Measurements from ENCODE around the gene FLG2.
"Not testable (repeated sequence)": the region's sequence is repeated elsewhere in the genome, so short reads cannot be mapped to it uniquely, and the experiment has no call there.

Gene FLG2

GRCh38 chr1:152312169-152312568 lies 47.6 kb downstream of the FLG2 start:
- not testable (repeated sequence) for DNase-seq

DNA sequence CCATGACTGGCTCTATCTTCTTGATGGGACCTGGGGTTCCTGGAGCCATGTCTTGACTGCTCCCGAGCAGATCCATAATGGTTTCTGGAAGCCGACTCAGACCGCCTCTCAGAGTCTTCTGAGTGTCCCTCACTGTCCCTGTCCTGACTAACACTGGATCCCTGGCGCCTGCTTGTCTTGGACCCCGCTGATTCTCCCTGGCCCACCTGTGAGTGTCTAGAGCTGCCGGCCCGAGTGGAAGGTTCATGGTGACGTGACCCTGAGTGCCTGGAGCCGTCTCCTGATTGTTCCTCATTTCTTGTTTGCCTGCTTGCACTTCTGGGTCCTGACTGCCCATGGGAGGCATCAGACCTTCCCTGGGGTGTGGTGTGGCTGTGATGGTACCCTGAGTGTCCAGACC lies 49.9 kb downstream of the FLG2 start:
- no peak for DNase-seq

DNA sequence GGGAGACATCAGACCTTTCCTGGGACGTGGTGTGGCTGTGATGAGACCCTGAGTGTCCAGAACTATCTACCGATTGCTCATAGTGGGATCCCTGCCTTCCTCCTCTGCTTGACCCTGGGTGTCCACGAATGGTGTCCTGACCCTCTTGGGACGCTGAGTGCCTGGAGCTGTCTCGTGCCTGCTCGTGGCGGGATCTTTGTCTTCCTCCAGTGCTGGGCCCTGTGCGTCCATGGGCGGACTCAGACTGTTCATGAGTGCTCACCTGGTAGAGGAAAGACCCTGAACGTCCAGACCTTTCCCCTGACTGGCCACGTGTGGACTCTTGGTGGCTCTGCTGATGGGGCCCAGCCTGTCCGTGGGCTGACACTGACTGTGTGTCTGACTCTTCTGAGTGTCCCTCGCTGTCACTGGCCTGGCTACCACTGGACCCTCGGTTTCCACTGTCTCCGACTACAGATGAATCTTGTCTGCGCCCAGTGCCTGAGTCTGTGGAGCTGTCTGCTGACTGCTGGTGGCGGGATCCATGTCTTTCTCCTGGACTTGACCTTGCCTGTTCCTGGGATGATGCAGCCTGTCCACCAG lies 50.4 kb downstream of the FLG2 start:
- not testable (repeated sequence) for DNase-seq

- not testable (repeated sequence) for DNase-seq
These were observed 51.0 kb downstream of the FLG2 start for GRCh38 chr1:152308758-152309157.

DNA sequence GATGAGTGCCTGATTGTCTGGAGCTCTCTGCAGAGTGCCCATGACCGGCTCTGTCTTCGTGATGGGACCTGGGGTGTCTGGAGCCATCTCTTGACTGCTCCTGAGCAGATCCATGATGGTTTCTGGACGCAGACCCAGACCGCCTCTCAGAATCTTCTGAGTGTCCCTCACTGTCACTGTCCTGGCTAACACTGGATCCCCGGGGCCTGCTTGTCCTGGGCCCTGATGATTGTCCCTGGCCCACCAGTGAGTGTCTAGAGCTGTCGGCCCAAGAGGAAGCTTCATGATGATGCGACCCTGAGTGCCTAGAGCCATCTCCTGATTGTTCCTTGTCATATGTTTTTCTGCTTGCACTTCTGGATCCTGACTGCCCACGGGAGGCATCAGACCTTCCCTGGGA lies 51.8 kb downstream of the FLG2 start:
- not testable (repeated sequence) for DNase-seq

- not testable (repeated sequence) for DNase-seq
These were observed 53.7 kb downstream of the FLG2 start for GRCh38 chr1:152306123-152306522.

DNA sequence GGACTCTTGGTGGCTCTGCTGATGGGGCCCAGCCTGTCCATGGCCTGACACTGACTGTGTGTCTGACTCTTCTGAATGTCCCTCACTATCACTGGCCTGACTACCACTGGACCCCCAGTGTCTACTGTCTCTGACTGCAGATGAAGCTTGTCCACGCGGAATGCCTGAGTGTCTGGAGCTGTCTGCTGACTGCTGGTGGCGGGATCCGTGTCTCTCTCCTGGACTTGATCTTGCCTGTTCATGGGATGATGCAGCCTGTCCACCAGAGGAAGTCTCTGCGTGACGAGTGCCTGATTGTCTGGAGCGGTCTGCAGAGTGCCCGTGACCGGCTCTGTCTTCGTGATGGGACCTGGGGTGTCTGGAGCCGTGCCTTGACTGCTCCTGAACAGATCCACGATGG lies 55.0 kb downstream of the FLG2 start:
- not testable (repeated sequence) for DNase-seq

GRCh38 chr1:152303139-152303872 lies 56.5 kb downstream of the FLG2 start:
- DNase-seq, result not testable (repeated sequence)

Measured in fibroblast of skin of abdomen (primary cell).